SK-N-MC (cell line): ENCODE results near the gene TBPL2.

ENCODE experiments used
- DNase-seq: peaks from one replicate; pipeline ENCODE4 v3.0.0-alpha.2; 2011; ENCODE audit warnings: low read depth, low spot score
- H3K27ac ChIP-seq: fragments of 200-600 bp; sonication (generic); 2 replicates; pipeline ENCODE4 v1.5.1; 2016; ENCODE audit warnings: mixed run types
- H3K36me3 ChIP-seq: fragments of 200-600 bp; sonication (generic); 2 replicates; pipeline ENCODE4 v1.6.1; 2017; ENCODE audit warnings: antibody characterized with exemption, low read length, mixed read lengths; ENCODE audit not compliant: insufficient read depth
- H3K4me3 ChIP-seq: fragments of 200-600 bp; sonication (generic); 2 replicates; pipeline ENCODE4 v1.5.1; 2016
- H3K9ac ChIP-seq: fragments of 200-600 bp; sonication (generic); 2 replicates; pipeline ENCODE4 v1.8.0; 2017; ENCODE audit warnings: mixed run types, mixed read lengths; ENCODE audit not compliant: insufficient read length
- H3K9me3 ChIP-seq: fragments of 200-600 bp; sonication (generic); 2 replicates; pipeline ENCODE4 v1.6.1; 2017; ENCODE audit warnings: low read depth, mild to moderate bottlenecking, antibody characterized with exemption, low read length, moderate library complexity, mixed read lengths
- EZH2 ChIP-seq: fragments of 200-600 bp; sonication (generic); IDR thresholded peaks from one replicate; pipeline ENCODE4 v1.6.1; 2017; ENCODE audit warnings: antibody characterized with exemption
- FOXP2 ChIP-seq: optimal IDR thresholded peaks from 2 replicates; pipeline ENCODE3; 2011; ENCODE audit warnings: mild to moderate bottlenecking, moderate library complexity; ENCODE audit not compliant: insufficient read depth; ENCODE audit errors: extremely low read length, control extremely low read depth
- POLR2AphosphoS5 ChIP-seq: IDR thresholded peaks from 2 replicates; pipeline ENCODE4 v1.6.1; 2012; ENCODE audit warnings: mild to moderate bottlenecking, low read depth, low read length, borderline replicate concordance

TBPL2 gene

GRCh38 chr14:55373784-55374705 is 66.4 kb downstream of the TBPL2 start:
- Histone ChIP-seq H3K4me3 (no peak overlapping the region), H3K27ac (no peak overlapping the region), H3K9ac (no peak overlapping the region), H3K36me3 (peaks cover 22% of the 10 kb centered on the region), H3K9me3 (no peaks in the 10 kb centered on the region)
- no peak for DNase-seq
- TF ChIP-seq EZH2, result no peak
- TF ChIP-seq FOXP2, result no peak
- no peak for TF ChIP-seq POLR2AphosphoS5

GRCh38 chr14:55372825-55373224 is 67.6 kb downstream of the TBPL2 start:
- Histone ChIP-seq H3K36me3 (peaks cover 25% of the 10 kb centered on the region), H3K4me3 (no peak overlapping the region), H3K9ac (no peak overlapping the region), H3K27ac (no peak overlapping the region), H3K9me3 (no peaks in the 10 kb centered on the region)
- TF ChIP-seq POLR2AphosphoS5 (no peak), FOXP2 (no peak), EZH2 (no peak)
- no peak for DNase-seq

DNA sequence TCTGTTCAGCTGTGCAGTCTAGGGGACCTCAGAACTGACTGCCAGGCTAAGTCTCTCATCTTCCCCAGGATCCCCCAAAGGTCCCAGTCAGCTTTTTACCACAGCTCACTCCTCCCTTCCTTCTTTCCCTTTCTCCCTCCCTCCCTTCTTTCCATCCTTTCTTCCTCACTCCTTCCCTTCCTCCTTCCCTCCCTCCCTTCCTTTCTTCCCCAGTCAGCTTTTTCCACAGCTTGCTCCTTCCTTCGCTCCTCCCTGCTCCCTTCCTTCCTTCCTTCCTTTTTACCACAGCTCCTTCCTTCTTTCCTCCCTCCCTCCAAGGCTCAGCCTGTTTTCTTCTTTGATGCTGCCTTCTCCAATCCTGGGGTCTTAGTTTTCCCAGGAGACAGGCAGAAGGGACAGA is 68.0 kb downstream of the TBPL2 start:
- Histone ChIP-seq H3K4me3 (no peak overlapping the region), H3K9ac (no peak overlapping the region), H3K27ac (no peak overlapping the region), H3K9me3 (no peaks in the 10 kb centered on the region), H3K36me3 (peaks cover 21% of the 10 kb centered on the region)
- no peak for TF ChIP-seq FOXP2
- TF ChIP-seq EZH2, result no peak
- no peak for TF ChIP-seq POLR2AphosphoS5
- no peak for DNase-seq

DNA sequence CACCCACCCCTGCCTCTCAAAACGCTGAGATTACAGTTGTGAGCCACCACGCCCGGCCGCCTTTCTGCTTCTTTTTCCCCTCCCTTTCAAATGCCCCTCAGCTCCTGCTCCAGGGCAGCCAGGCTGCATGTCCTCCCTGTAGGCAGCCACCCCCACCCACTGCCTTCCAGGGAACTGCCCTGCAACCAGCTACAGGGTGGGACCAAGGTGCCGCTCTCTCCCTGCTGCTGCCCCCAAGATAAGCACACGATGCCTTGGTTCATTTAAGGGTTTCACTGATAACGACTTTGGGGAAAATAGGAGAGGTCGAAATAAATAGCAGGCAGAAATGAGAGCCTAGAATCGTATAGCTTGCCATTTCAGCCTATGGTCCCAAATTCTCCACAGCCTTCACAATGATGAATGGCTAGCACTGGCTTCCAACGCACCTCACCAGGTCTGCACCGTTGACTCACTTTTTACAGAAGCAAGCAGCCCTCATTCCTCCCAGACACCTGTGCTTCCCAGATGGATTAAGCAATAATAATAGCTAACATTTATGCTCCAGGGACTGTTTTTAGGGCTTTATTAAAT is 69.4 kb downstream of the TBPL2 start:
- H3K4me3 ChIP-seq, result no peak overlapping the region
- H3K27ac ChIP-seq, result no peak overlapping the region
- no peak overlapping the region for H3K9ac ChIP-seq
- H3K36me3 ChIP-seq, result peaks cover 12% of the 10 kb centered on the region
- no peaks in the 10 kb centered on the region for H3K9me3 ChIP-seq
- DNase-seq, result no peak
- TF ChIP-seq FOXP2, result no peak
- TF ChIP-seq POLR2AphosphoS5, result no peak
- TF ChIP-seq EZH2, result no peak

- TF ChIP-seq EZH2 (no peak), FOXP2 (no peak), POLR2AphosphoS5 (no peak)
- Histone ChIP-seq H3K9ac (no peak overlapping the region), H3K4me3 (no peak overlapping the region), H3K9me3 (no peaks in the 10 kb centered on the region), H3K27ac (peak overlapping the region; percentile 1), H3K36me3 (peaks cover 14% of the 10 kb centered on the region)
- no peak for DNase-seq
These were observed 74.1 kb downstream of the TBPL2 start for GRCh38 chr14:55366271-55366670.
